ENCODE measurements around the gene MCC.

DNA sequence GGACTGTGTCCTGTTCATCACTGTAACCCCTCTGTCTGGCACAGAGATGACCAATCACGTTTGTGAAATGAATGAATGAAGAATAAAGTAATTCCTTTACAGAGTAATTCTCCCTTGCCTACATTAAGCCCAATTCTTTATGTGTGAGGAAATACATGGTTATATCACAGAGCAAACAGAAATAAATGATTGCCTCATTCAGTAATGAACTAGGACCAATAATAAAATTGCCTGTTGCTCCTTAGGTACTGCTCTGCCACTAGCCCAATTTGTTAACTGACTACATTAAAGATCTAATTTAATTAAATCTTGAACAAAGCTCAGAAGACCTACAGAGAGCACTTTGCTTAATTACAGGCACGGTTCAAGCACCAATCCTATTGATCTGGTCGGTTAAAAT lies 389.9 kb downstream of the MCC start:
- TF ChIP-seq, protein P1, sequence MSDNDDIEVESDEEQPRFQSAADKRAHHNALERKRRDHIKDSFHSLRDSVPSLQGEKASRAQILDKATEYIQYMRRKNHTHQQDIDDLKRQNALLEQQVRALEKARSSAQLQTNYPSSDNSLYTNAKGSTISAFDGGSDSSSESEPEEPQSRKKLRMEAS (IDR thresholded peaks at IDR 0.05) = no peak
- TF ChIP-seq, protein P2, sequence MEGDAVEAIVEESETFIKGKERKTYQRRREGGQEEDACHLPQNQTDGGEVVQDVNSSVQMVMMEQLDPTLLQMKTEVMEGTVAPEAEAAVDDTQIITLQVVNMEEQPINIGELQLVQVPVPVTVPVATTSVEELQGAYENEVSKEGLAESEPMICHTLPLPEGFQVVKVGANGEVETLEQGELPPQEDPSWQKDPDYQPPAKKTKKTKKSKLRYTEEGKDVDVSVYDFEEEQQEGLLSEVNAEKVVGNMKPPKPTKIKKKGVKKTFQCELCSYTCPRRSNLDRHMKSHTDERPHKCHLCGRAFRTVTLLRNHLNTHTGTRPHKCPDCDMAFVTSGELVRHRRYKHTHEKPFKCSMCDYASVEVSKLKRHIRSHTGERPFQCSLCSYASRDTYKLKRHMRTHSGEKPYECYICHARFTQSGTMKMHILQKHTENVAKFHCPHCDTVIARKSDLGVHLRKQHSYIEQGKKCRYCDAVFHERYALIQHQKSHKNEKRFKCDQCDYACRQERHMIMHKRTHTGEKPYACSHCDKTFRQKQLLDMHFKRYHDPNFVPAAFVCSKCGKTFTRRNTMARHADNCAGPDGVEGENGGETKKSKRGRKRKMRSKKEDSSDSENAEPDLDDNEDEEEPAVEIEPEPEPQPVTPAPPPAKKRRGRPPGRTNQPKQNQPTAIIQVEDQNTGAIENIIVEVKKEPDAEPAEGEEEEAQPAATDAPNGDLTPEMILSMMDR (IDR thresholded peaks at IDR 0.05; ENCODE audit: low read depth, low read length, missing input control) = no peak
- TF ChIP-seq RAD21 (IDR thresholded peaks at IDR 0.05) = no peak
- TF ChIP-seq, protein P3, sequence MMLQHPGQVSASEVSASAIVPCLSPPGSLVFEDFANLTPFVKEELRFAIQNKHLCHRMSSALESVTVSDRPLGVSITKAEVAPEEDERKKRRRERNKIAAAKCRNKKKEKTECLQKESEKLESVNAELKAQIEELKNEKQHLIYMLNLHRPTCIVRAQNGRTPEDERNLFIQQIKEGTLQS (IDR thresholded peaks at IDR 0.05) = no peak
- no peak for TF ChIP-seq YY1 (IDR thresholded peaks at IDR 0.05)
- no peak for TF ChIP-seq RXRA (IDR thresholded peaks at IDR 0.05)
- no peak for TF ChIP-seq TAF1 (conservative IDR thresholded peaks at IDR 0.05)
- no peak for TF ChIP-seq GABPA (IDR thresholded peaks at IDR 0.05 in 1 of 2, conservative IDR thresholded peaks at IDR 0.05 in 1 of 2)
- no peak for TF ChIP-seq SP1 (IDR thresholded peaks at IDR 0.05)
- TF ChIP-seq NR2F2 (IDR thresholded peaks at IDR 0.05) = no peak
- TF ChIP-seq, protein P4, sequence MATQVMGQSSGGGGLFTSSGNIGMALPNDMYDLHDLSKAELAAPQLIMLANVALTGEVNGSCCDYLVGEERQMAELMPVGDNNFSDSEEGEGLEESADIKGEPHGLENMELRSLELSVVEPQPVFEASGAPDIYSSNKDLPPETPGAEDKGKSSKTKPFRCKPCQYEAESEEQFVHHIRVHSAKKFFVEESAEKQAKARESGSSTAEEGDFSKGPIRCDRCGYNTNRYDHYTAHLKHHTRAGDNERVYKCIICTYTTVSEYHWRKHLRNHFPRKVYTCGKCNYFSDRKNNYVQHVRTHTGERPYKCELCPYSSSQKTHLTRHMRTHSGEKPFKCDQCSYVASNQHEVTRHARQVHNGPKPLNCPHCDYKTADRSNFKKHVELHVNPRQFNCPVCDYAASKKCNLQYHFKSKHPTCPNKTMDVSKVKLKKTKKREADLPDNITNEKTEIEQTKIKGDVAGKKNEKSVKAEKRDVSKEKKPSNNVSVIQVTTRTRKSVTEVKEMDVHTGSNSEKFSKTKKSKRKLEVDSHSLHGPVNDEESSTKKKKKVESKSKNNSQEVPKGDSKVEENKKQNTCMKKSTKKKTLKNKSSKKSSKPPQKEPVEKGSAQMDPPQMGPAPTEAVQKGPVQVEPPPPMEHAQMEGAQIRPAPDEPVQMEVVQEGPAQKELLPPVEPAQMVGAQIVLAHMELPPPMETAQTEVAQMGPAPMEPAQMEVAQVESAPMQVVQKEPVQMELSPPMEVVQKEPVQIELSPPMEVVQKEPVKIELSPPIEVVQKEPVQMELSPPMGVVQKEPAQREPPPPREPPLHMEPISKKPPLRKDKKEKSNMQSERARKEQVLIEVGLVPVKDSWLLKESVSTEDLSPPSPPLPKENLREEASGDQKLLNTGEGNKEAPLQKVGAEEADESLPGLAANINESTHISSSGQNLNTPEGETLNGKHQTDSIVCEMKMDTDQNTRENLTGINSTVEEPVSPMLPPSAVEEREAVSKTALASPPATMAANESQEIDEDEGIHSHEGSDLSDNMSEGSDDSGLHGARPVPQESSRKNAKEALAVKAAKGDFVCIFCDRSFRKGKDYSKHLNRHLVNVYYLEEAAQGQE (IDR thresholded peaks at IDR 0.05) = no peak
- no peak for TF ChIP-seq EGR1 (IDR thresholded peaks at IDR 0.05; ENCODE audit: low read depth in 2 of 2)

Data from liver (tissue), 3 donors.